K562 (cell line): ENCODE results near the gene PMF1. TPM values are rescaled to one million over a fixed set of nuclear protein-coding genes. Genes with fewer than 3 reads are reported as not detected.

Source experiments
- CEBPZ ChIP-seq: fragments of 150-350 bp; IDR thresholded peaks from 2 replicates; pipeline ENCODE4 v1.6.1; 2014; ENCODE audit warnings: low read depth, mild to moderate bottlenecking, low read length, borderline replicate concordance
- CSDE1 ChIP-seq, 2 experiments: fragments of 450-650 bp; IDR thresholded peaks; 2 replicates each; pipeline ENCODE4 v1.6.1; 2016; ENCODE audit warnings: mild to moderate bottlenecking in 1 of 2
- FOXA1 ChIP-seq: fragments of 450-650 bp; IDR thresholded peaks from 2 replicates; pipeline ENCODE4 v1.6.1; 2016; ENCODE audit warnings: mild to moderate bottlenecking, borderline replicate concordance
- ILF3 ChIP-seq: fragments of 450-650 bp; IDR thresholded peaks from 2 replicates; pipeline ENCODE4 v1.6.1; 2018; ENCODE audit warnings: antibody characterized with exemption, mild to moderate bottlenecking, moderate library complexity, borderline replicate concordance
- MTF1 ChIP-seq: fragments of 250-450 bp; sonication (Bioruptor Pico); IDR thresholded peaks from 2 replicates; pipeline ENCODE4 v1.9.0; 2021; ENCODE audit warnings: moderate library complexity, mild to moderate bottlenecking, inconsistent platforms, borderline replicate concordance
- MYC ChIP-seq, 2 experiments: fragments of 250-450 bp in 1 of 2; sonication (Bioruptor Pico) in 1 of 2; IDR thresholded peaks; 2 replicates each; pipeline versions ENCODE4 v1.5.1 to v1.6.1; 2012 to 2021; ENCODE audit warnings: low read depth in 2 of 2, borderline replicate concordance in 1 of 2, improper control_type of control experiment in 1 of 2, low read length in 1 of 2, mild to moderate bottlenecking in 1 of 2, moderate library complexity in 1 of 2
- NBN ChIP-seq: fragments of 450-650 bp; IDR thresholded peaks from 2 replicates; pipeline ENCODE4 v1.6.1; 2016; ENCODE audit warnings: low read depth, mild to moderate bottlenecking
- NEUROD1 ChIP-seq: fragments of 150-350 bp; IDR thresholded peaks from 2 replicates; pipeline ENCODE4 v1.6.1; 2014; ENCODE audit warnings: borderline replicate concordance, low read length, low read depth; ENCODE audit not compliant: partially characterized antibody
- NFRKB ChIP-seq: fragments of 450-650 bp; IDR thresholded peaks from 2 replicates; pipeline ENCODE4 v1.6.1; 2016; ENCODE audit warnings: low read depth
- RBM34 ChIP-seq: fragments of 200-400 bp; formaldehyde crosslinking; IDR thresholded peaks from 2 replicates; pipeline ENCODE4 v1.6.1; 2018; ENCODE audit warnings: low read length, borderline replicate concordance; ENCODE audit not compliant: insufficient read depth
- RFX7 ChIP-seq: fragments of 250-450 bp; sonication (Bioruptor Pico); IDR thresholded peaks from 2 replicates; pipeline ENCODE4 v1.5.1; 2021; ENCODE audit warnings: mild to moderate bottlenecking
- SIX5 ChIP-seq, 2 experiments: IDR thresholded peaks; 2 replicates each; pipeline ENCODE4 v1.6.1; 2011; ENCODE audit warnings: low read length in 2 of 2, borderline replicate concordance in 1 of 2, low read depth in 1 of 2, mild to moderate bottlenecking in 1 of 2, moderate library complexity in 1 of 2; ENCODE audit not compliant: insufficient read depth in 1 of 2
- SRSF9 ChIP-seq: fragments of 200-400 bp; formaldehyde crosslinking; IDR thresholded peaks from 2 replicates; pipeline ENCODE4 v1.6.1; 2017; ENCODE audit warnings: low read depth, low read length, borderline replicate concordance
- TFE3 ChIP-seq: fragments of 450-650 bp; formaldehyde crosslinking; IDR thresholded peaks from 2 replicates; pipeline ENCODE4 v1.4.0; 2020; ENCODE audit warnings: mild to moderate bottlenecking, mixed read lengths
- ZFP91 ChIP-seq: sonication (generic); formaldehyde crosslinking; IDR thresholded peaks from 2 replicates; pipeline ENCODE4 v1.8.0; 2022; ENCODE audit warnings: mild to moderate bottlenecking, missing genetic modification reagents
- ZNF184 ChIP-seq: sonication (generic); formaldehyde crosslinking; IDR thresholded peaks from 2 replicates; pipeline ENCODE4 v1.5.0; 2020; ENCODE audit warnings: missing genetic modification reagents
- ZNF431 ChIP-seq: sonication (generic); formaldehyde crosslinking; IDR thresholded peaks from 2 replicates; pipeline ENCODE4 v1.8.0; 2022; ENCODE audit warnings: mild to moderate bottlenecking, missing genetic modification reagents
- ZNF584 ChIP-seq: fragments of 200-800 bp; sonication (Bioruptor generic); IDR thresholded peaks from 2 replicates; pipeline ENCODE4 v1.6.1; 2016; ENCODE audit warnings: low read depth, mild to moderate bottlenecking, missing genetic modification characterization, missing compliant biosample characterization
- polyA plus RNA-seq, 8 experiments: library from polyadenylated mRNA; depleted of rRNA in 4 of 8; stranded (reverse) in 5 of 8; unstranded in 3 of 8; fragments of >200 nt; fragmentation: Nextera tagmentation in 2 of 8; fragmentation: Illumina TruSeq in 1 of 8; extraction: Ambion mirVana in 2 of 8; extraction: Trizol in 1 of 8; gene quantifications; 2 replicates each; pipeline versions ENCODE4 v1.2.1 to v1.2.3, GENCODE V29; 2011 to 2014; ENCODE audit warnings: inconsistent platforms in 1 of 8, missing spikeins in 1 of 8
- total RNA-seq, 7 experiments: library from RNA; depleted of rRNA in 6 of 7; stranded (reverse); fragments of >200 nt in 6 of 7; fragmentation: Illumina TruSeq in 2 of 7; extraction: Trizol in 2 of 7; gene quantifications; 2 replicates each; pipeline versions ENCODE4 v1.2.1 to v1.2.3, GENCODE V29; 2011 to 2021; ENCODE audit warnings: low replicate concordance in 1 of 7
- TF ChIP-seq, protein P1 (sequence below): fragments of 450-650 bp; IDR thresholded peaks from 2 replicates; pipeline ENCODE4 v1.6.1; 2016; ENCODE audit warnings: antibody characterized with exemption

Gene PMF1
- total and polyA plus RNA-seq, 9 of the 15 experiments (the other 6 are each of a cell fraction or from before 2014, with no cell fraction given) = 9.4 to 92.9 (median 71.0) TPM

GRCh38 chr1:156214024-156214748, 1.4 kb downstream of the PMF1 start (continued):
- TF ChIP-seq, protein P1, sequence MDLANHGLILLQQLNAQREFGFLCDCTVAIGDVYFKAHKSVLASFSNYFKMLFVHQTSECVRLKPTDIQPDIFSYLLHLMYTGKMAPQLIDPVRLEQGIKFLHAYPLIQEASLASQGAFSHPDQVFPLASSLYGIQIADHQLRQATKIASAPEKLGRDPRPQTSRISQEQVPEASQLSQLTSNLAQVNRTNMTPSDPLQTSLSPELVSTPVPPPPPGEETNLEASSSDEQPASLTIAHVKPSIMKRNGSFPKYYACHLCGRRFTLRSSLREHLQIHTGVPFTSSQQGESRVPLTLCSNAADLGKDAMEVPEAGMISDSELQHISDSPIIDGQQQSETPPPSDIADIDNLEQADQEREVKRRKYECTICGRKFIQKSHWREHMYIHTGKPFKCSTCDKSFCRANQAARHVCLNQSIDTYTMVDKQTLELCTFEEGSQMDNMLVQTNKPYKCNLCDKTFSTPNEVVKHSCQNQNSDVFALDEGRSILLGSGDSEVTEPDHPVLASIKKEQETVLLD = no peak
- no peak for TF ChIP-seq RBM34
- no peak for TF ChIP-seq ZNF584 (CRISPR knock-in tag)
- TF ChIP-seq TFE3 (CRISPR knock-in tag) = peak; percentile 23; the same call in 1 of the 2 replicates
- no peak for TF ChIP-seq RFX7 (CRISPR knock-in tag)
- no peak for TF ChIP-seq SIX5 (IDR thresholded peaks at IDR 0.05; ENCODE audit: borderline replicate concordance in 1 of 2, insufficient read depth in 1 of 2, low read depth in 1 of 2, low read length in 2 of 2)
- no peak for TF ChIP-seq NEUROD1
- TF ChIP-seq ILF3 = no peak
- no peak for TF ChIP-seq ZFP91 (CRISPR knock-in tag)
- TF ChIP-seq FOXA1 = no peak
- no peak for TF ChIP-seq CEBPZ
- no peak for TF ChIP-seq ZNF184 (CRISPR knock-in tag)
- no peak for TF ChIP-seq MYC (IDR thresholded peaks at IDR 0.05; ENCODE audit: low read depth, low read length)
- TF ChIP-seq MYC (CRISPR knock-in tag; IDR thresholded peaks at IDR 0.05; ENCODE audit: borderline replicate concordance, low read depth) = no peak
- 0 out of 2 replicates have a peak, but pooled peaks have one; percentile 21 for TF ChIP-seq NBN
- no peak; the same call in none of the 2 replicates for TF ChIP-seq NFRKB
- TF ChIP-seq SRSF9 = no peak
- no peak for TF ChIP-seq MTF1 (CRISPR knock-in tag)
- TF ChIP-seq ZNF431 (CRISPR knock-in tag) = no peak
- TF ChIP-seq CSDE1 (IDR thresholded peaks at IDR 0.05) = no peak
